Activated CD4-positive, alpha-beta T cell treated with anti-CD3 and anti-CD28 coated beads for 24 hours (primary cell): ENCODE data around the gene PTCH1.

ENCODE experiments used
- DNase-seq, 2 donors: peaks; one replicate each; pipeline ENCODE4 v3.0.0-alpha.2; 2020; ENCODE audit warnings: low read depth in 2 of 2

PTCH1 gene

DNA sequence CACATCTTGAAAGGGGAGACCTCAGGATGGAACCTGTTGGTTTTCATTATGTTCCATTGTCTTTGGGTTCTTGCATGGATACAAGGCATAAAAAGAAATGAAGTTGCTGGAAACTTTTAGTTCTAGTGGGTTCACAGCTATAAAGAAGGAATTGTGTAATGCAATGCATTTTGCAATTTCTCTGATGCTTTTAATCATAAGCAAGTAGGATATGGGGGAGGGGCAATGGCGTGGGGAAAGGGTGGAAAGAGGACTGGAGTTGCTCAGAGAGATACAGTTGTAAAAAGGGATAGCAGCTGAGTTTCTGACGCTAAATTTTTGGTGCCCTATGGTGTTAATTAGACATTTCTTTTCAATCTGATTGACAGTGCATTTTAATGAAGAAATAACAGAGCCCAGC, 110.7 kb downstream of the PTCH1 start:
- no peak for DNase-seq

GRCh38 chr9:95399261-95399660, 117.5 kb downstream of the PTCH1 start:
- no peak for DNase-seq
